Measurements from ENCODE around the gene ARFGAP3.

DNA sequence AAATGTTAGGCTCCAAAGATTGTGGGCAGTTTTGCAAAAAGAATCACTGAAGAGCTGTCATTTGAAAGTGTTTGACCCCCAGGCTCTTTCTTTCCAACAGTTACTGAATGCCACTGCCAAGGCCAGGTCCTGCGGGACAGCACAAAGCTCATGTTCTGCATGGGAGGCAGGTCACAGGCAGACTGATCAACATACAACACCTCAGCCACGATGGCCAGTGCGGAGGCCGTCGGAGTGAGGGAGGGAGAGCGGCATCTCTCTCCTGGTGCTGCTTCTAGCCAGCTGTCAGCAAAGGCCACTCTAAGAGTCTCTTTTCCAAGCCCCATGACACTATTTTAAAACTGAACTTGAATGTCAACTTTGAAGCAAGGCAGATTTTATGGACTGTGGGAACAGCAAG lies 49.9 kb downstream of the ARFGAP3 start:
- TF ChIP-seq FOXM1 (IDR thresholded peaks at IDR 0.05; ENCODE audit: low read depth) (no peak), EP300 (IDR thresholded peaks at IDR 0.05; ENCODE audit: borderline replicate concordance in 1 of 2, low read depth in 1 of 2, low read length in 1 of 2) (no peak), POLR2AphosphoS5 (IDR thresholded peaks at IDR 0.05; ENCODE audit: low read depth, low read length) (no peak), NFIC (IDR thresholded peaks at IDR 0.05; ENCODE audit: borderline replicate concordance) (no peak), USF1 (IDR thresholded peaks at IDR 0.05; ENCODE audit: borderline replicate concordance, low read depth) (no peak)
- TF ChIP-seq, protein P1, sequence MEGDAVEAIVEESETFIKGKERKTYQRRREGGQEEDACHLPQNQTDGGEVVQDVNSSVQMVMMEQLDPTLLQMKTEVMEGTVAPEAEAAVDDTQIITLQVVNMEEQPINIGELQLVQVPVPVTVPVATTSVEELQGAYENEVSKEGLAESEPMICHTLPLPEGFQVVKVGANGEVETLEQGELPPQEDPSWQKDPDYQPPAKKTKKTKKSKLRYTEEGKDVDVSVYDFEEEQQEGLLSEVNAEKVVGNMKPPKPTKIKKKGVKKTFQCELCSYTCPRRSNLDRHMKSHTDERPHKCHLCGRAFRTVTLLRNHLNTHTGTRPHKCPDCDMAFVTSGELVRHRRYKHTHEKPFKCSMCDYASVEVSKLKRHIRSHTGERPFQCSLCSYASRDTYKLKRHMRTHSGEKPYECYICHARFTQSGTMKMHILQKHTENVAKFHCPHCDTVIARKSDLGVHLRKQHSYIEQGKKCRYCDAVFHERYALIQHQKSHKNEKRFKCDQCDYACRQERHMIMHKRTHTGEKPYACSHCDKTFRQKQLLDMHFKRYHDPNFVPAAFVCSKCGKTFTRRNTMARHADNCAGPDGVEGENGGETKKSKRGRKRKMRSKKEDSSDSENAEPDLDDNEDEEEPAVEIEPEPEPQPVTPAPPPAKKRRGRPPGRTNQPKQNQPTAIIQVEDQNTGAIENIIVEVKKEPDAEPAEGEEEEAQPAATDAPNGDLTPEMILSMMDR (IDR thresholded peaks at IDR 0.05), result no peak

Data from SK-N-SH (cell line).